GM15510 (cell line): ENCODE measurements around the gene SLC43A1.

Source experiments
- POLR2A ChIP-seq: IDR thresholded peaks from 3 replicates; pipeline ENCODE4 v1.6.1; 2011; ENCODE audit warnings: borderline replicate concordance; ENCODE audit not compliant: insufficient read length; ENCODE audit errors: extremely low read depth

The SLC43A1 gene

GRCh38 chr11:57444362-57445121 is 71.0 kb downstream of the SLC43A1 start:
- no peak for TF ChIP-seq POLR2A

- no peak for TF ChIP-seq POLR2A
Measured at GRCh38 chr11:57440744-57441414, 74.6 kb downstream of the SLC43A1 start.

GRCh38 chr11:57439786-57440185 is 75.7 kb downstream of the SLC43A1 start:
- TF ChIP-seq POLR2A: no peak

- no peak for TF ChIP-seq POLR2A
Measured at GRCh38 chr11:57438345-57439285, 76.9 kb downstream of the SLC43A1 start.

- no peak for TF ChIP-seq POLR2A
Measured at GRCh38 chr11:57436031-57436430, 79.5 kb downstream of the SLC43A1 start.

GRCh38 chr11:57434640-57435546 is 80.6 kb downstream of the SLC43A1 start:
- no peak for TF ChIP-seq POLR2A
